ENCODE data around the gene MED29. TPM values are rescaled to one million over a fixed set of nuclear protein-coding genes. Genes with fewer than 3 reads are reported as not detected.
A peak's percentile ranks its signal among the peaks of the same experiment; 100 is the strongest.

MED29 gene
- total and polyA plus RNA-seq, 10 of the 15 experiments (the other 5 are each of a cell fraction or from before 2014, with no cell fraction given), result 3.2 to 36.6 (median 22.8) TPM

- TF ChIP-seq E4F1 (IDR thresholded peaks at IDR 0.05; ENCODE audit: borderline replicate concordance, partially characterized antibody) (peak; percentile 27), NR2C1 (IDR thresholded peaks at IDR 0.05) (no peak), RCOR1 (conservative IDR thresholded peaks at IDR 0.05; ENCODE audit: low read depth, low read length) (0 out of 2 replicates have a peak, but pooled peaks have one; percentile 68), E2F4 (IDR thresholded peaks at IDR 0.05; ENCODE audit: low read depth, low read length) (0 out of 2 replicates have a peak, but pooled peaks have one; percentile 38), TBL1XR1 (IDR thresholded peaks at IDR 0.05; ENCODE audit: low read depth, low read length) (0 out of 2 replicates have a peak, but pooled peaks have one; percentile 14), CUX1 (IDR thresholded peaks at IDR 0.05; ENCODE audit: insufficient replicate concordance, low read depth, low read length) (no peak), ZBED1 (IDR thresholded peaks at IDR 0.05; ENCODE audit: borderline replicate concordance) (no peak), MEF2B (IDR thresholded peaks at IDR 0.05; ENCODE audit: partially characterized antibody, poor library complexity, severe bottlenecking) (peak; percentile 7), PRDM15 (CRISPR knock-in tag; IDR thresholded peaks at IDR 0.05) (no peak), GABPA (IDR thresholded peaks at IDR 0.05; ENCODE audit: low read depth) (no peak)
These were observed 6.5 kb downstream of the MED29 start (continued) for GRCh38 chr19:39397360-39398296.

All from GM12878 (cell line).